NCI-H345 treated with DMSO at 0.1 percent for 48 hours (cell line): Measurements from ENCODE around the gene EPB41L2.

Experiments
- DNase-seq: peaks from one replicate; lab custom pipeline; 2025; ENCODE audit not compliant: unreplicated experiment; lab: John Stamatoyannopoulos, UW

The EPB41L2 gene

DNA sequence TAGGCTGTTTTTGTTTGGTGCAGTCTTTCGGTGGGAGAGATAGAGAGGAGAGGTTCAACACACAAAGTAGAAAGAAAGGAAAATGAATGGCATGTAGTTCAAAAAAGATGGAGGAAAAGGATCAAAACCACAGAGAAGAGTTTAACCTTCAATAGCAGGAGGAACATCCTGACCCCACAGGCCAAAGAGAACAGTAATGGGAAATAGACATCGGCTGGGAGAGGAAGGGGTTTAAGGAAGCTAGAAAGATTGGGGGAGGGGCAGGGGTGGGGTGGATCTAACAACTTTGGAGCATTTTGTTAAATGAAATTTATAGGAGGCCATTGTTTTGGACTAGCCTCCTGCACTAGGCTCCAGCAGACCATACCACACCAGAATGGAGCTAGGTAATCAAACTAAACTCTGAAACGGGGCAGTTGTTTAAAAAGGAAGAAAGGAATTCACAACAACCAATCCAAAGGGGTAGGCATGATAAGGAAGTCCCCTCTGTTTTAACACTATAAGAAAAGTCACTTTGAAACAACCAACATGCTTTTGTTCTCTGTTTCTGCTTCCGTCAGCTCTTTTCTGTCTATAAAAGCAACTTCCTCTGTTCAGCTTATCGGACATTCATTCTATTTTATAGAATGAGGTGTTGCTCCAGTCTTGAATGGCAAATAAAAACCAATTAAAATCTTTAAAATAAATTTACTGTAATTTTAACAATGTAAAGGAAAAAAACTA, 82.6 kb downstream of the EPB41L2 start:
- DNase-seq = no peak

- no peak for DNase-seq
These were observed 84.2 kb downstream of the EPB41L2 start for GRCh38 chr6:130978660-130979396.

- no peak for DNase-seq
These were observed 84.9 kb downstream of the EPB41L2 start for GRCh38 chr6:130978180-130978579.

DNA sequence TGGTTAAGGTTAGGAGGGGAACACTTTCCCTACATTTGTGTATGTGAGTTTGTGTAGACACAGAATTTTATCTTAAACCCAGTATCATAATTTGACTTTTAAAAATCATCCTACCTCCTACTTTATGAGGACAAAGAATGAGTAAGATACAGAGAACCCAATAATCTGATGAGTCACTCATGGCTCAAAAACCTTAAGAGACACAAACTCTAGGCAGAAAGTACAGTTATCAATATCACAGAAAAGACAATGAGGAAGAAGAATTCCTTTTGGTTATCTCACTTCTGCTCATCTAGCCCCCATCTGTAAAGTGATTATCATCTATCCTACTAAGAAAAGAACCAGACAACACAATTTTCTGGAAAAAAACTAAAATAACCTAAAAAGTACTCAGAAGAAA, 87.7 kb downstream of the EPB41L2 start:
- DNase-seq = no peak

DNA sequence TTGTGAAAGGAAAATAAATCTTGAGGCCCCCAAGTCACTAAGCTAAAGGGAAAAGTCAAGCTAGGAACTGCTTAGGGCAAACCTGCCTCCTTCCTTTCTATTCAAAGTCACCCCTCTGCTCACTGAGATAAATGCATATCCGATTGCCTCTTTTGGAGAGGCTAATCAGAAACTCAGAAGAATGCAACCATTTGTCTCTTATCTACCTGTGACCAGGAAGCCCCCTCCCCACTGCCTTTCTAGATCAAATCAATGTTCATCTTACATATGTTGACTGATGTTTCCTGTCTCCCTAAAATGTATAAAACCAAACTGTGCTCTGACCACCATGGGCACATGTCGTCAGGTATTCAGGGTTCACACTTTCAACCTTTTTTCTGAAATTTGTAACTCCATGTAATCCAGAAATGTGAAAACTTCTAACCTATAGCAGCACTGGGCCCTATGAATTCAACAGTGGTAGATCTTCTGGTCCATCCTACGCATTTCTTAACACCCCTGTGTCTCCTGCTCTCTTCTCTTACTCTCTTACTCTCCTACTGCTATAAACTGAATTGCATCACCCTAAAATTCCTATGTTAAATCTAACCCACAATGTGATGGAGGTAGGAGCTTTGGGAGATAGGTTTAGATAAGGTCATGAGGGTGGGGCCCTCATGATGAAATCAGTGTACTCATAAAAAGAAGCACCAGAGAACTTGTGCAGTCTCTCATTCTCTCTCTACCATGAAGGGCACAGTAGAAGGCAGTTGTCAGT, 89.3 kb downstream of the EPB41L2 start:
- no peak for DNase-seq

DNA sequence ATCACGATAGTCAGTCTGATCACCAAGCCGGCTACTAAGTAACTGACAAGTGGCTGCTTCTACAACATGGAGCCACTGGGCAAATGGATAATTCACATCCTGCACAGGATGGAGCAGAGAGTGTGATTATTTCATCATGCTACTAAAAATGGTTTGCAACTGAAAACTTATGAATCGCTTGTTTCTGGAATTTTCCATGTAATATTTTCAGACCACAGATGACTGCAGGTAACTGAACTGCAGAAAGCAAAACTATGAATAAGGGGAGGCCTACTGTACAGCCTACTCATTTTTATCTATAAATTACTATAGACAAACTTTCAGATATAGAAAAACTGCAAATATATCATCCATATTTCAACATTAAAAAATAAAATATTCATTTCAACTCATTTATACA, 91.5 kb downstream of the EPB41L2 start:
- DNase-seq = no peak

GRCh38 chr6:130970839-130971410, 92.1 kb downstream of the EPB41L2 start:
- no peak for DNase-seq

DNA sequence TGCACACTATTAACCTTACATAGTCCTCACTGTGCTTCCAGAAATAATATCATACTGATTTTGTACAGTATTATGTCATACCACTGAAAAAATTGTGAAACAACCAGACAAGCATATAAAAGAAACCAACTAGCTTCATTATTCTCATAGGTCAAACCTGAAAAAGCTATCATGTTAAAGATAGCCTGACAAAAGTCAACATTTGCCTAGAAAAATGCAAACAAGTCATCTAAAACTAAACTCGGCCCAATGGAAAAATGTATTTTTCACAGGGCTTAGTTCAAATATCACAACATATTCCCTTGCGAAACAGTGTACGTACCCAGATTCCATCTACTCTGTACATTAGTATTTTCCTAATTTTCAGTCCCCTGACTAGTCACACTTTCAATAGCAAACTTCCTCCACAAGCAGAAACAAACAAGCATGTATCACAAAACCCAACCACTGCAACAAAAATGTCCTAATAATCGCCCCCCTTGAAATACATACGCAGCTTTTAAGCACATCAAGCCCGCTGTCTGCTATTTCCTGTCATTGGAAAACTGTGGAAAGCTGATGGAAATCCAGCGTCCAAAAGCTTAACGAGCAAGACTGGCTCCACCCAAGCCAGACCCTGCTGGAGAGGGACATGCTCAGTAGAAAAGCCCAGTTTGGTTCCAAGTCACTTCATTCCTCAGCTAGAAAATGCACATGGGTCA, 93.1 kb downstream of the EPB41L2 start:
- no peak for DNase-seq

GRCh38 chr6:130969166-130969565, 93.9 kb downstream of the EPB41L2 start:
- DNase-seq = no peak

GRCh38 chr6:130968476-130968875, 94.6 kb downstream of the EPB41L2 start:
- DNase-seq = no peak

- DNase-seq = no peak
These were observed 95.3 kb downstream of the EPB41L2 start for GRCh38 chr6:130967502-130968445.

DNA sequence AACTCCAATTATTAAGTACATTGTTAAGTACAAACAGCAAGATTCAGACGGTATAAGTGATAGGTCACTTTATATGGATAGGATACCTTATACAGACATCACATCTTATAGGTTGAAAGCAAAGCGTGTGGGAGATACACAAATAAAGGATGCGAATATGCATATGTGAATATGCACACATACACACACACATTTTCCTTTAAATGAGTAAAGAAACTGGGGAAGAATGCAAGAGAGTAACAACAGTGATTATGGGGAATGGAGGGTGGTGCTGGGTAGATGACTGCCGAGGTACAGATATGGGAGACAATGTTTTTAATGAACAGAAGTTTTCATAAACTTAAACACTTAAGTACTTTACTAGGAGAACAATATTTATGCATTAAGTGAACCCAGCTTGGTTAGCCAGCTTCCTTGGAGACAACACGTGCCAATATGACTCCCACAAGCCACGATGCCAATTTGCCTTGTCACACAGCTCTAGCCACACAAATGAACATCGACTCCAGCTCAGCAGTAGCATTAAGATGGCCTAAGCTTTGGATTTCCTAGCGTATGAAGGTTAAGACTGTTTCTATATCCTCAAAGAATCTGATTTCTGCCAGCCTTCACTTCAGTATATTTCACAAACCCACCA, 96.6 kb downstream of the EPB41L2 start:
- DNase-seq = no peak

DNA sequence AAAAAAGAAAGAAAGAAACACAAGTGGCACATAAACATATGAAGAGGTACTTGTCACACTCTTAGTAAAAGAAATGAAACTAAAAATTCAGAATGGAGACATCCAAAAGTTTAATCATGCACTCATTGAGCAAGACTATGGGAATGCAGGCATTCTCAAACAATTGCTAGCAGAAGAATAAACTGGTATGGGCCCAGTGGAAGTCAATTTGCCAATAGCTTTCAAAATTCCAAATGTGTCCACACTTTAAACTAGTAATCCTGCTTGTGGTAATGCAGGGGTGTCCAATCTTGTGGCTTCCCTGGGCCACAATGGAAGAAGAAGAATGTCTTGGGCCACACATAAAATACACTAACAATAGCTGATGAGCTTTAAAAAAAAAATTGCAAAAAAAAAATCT, 97.4 kb downstream of the EPB41L2 start:
- no peak for DNase-seq

- DNase-seq = no peak
These were observed 98.0 kb downstream of the EPB41L2 start for GRCh38 chr6:130964808-130965604.

GRCh38 chr6:130964289-130964688, 98.8 kb downstream of the EPB41L2 start:
- no peak for DNase-seq

GRCh38 chr6:130962966-130963365, 100.1 kb downstream of the EPB41L2 start:
- DNase-seq = no peak

GRCh38 chr6:130961148-130961547, 101.9 kb downstream of the EPB41L2 start:
- no peak for DNase-seq

GRCh38 chr6:130959951-130960350, 103.1 kb downstream of the EPB41L2 start:
- DNase-seq = no peak

- DNase-seq = no peak
These were observed 104.6 kb downstream of the EPB41L2 start for GRCh38 chr6:130958468-130958867.
